Gastroesophageal sphincter (tissue), 4 donors: Measurements from ENCODE around the gene RFX2. TPM values are rescaled to one million over a fixed set of nuclear protein-coding genes. Genes with fewer than 3 reads are reported as not detected.
"Not testable (repeated sequence)": the region's sequence is repeated elsewhere in the genome, so short reads cannot be mapped to it uniquely, and the experiment has no call there.

Experiments used
- ATAC-seq: fragments of 150-250 bp; one replicate; pipeline ENCODE4 v1.9.1; 2016; ENCODE audit warnings: mild to moderate bottlenecking, moderate library complexity
- H3K27ac ChIP-seq, 4 donors: fragments of 200-600 bp; sonication (generic) in 3 of 4; 1 replicate in 3 of 4; 2 replicates in 1 of 4; pipeline ENCODE4 v1.5.1; 2016 to 2019
- H3K27me3 ChIP-seq: fragments of 200-600 bp; sonication (generic); one replicate; pipeline ENCODE4 v1.5.1; 2019
- H3K36me3 ChIP-seq, 2 donors: fragments of 200-600 bp; sonication (generic); one replicate each; pipeline ENCODE4 v1.5.1; 2019; ENCODE audit warnings: control low read depth in 1 of 2
- H3K4me1 ChIP-seq, 3 donors: fragments of 200-600 bp; sonication (generic); 1 replicate in 2 of 3; 2 replicates in 1 of 3; pipeline ENCODE4 v1.5.1; 2016 to 2019; ENCODE audit warnings: control low read depth in 2 of 3
- H3K4me3 ChIP-seq, 2 donors: fragments of 200-600 bp; sonication (generic); one replicate each; pipeline ENCODE4 v1.5.1; 2019; ENCODE audit warnings: mild to moderate bottlenecking in 1 of 2, moderate library complexity in 1 of 2
- H3K9me3 ChIP-seq, 3 donors: fragments of 200-600 bp; sonication (generic); one replicate each; pipeline ENCODE4 v1.5.1; 2017 to 2019; ENCODE audit warnings: control low read depth in 2 of 3
- EP300 ChIP-seq: sonication (generic); formaldehyde crosslinking; IDR thresholded peaks from one replicate; pipeline ENCODE4 v1.6.1; 2017; ENCODE audit warnings: antibody characterized with exemption, mild to moderate bottlenecking
- POLR2A ChIP-seq, 2 donors: fragments of 450-650 bp; IDR thresholded peaks; one replicate each; pipeline ENCODE4 v1.6.1; 2017; ENCODE audit warnings: antibody characterized with exemption in 2 of 2, mild to moderate bottlenecking in 2 of 2, moderate library complexity in 1 of 2
- POLR2AphosphoS5 ChIP-seq: sonication (generic); formaldehyde crosslinking; IDR thresholded peaks from one replicate; pipeline ENCODE4 v1.6.1; 2017; ENCODE audit warnings: antibody characterized with exemption
- WGBS, 2 donors: methylation state at CpG; one replicate each; pipeline ENCODE4 v1.1.5; 2018; ENCODE audit warnings: low coverage in 1 of 2; 5-methylcytosine and 5-hydroxymethylcytosine counted together
- total RNA-seq, 4 donors: library from RNA; depleted of rRNA; stranded (reverse); fragments of >200 nt; gene quantifications; one replicate each; pipeline ENCODE4 v1.1.0, GENCODE V29; 2016
- TF ChIP-seq, protein P1 (sequence below), 4 experiments: fragments of 200-600 bp in 2 of 4; fragments of 450-650 bp in 2 of 4; sonication (generic) in 1 of 4; IDR thresholded peaks; one replicate each; pipeline ENCODE4 v1.5.1; 2017 to 2019; ENCODE audit warnings: antibody characterized with exemption in 4 of 4, mild to moderate bottlenecking in 2 of 4, moderate library complexity in 2 of 4

RFX2 gene
- total RNA-seq, 4 donors from 2014 or later: 18.7 to 49.1 (median 37.6) TPM

DNA sequence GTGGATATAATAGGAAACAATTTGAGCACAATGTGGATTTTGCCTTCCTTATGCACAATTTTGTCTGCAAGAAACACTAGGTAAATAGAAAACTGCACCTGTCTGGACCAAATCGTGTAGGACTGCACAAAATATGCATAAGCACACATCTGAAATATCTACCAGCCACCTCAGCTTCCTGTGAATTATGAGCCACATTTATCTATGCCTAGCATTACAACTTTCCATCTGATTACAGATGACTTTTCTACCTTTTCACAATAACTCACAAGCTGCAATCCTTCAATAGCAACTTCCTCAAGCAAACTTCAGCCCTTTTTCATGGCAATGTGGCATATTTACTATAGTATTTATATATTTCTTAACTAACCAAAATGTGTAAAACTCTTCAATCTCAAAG lies 5.7 kb upstream of the RFX2 start:
- ATAC-seq: no peak
- no peak overlapping the region for H3K4me3 ChIP-seq
- WGBS, 2 donors: 63 to 82% methylated on average over 1 of the region's 1 CpG
- no peaks in the 10 kb centered on the region for H3K36me3 ChIP-seq
- TF ChIP-seq, protein P1, sequence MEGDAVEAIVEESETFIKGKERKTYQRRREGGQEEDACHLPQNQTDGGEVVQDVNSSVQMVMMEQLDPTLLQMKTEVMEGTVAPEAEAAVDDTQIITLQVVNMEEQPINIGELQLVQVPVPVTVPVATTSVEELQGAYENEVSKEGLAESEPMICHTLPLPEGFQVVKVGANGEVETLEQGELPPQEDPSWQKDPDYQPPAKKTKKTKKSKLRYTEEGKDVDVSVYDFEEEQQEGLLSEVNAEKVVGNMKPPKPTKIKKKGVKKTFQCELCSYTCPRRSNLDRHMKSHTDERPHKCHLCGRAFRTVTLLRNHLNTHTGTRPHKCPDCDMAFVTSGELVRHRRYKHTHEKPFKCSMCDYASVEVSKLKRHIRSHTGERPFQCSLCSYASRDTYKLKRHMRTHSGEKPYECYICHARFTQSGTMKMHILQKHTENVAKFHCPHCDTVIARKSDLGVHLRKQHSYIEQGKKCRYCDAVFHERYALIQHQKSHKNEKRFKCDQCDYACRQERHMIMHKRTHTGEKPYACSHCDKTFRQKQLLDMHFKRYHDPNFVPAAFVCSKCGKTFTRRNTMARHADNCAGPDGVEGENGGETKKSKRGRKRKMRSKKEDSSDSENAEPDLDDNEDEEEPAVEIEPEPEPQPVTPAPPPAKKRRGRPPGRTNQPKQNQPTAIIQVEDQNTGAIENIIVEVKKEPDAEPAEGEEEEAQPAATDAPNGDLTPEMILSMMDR (IDR thresholded peaks at IDR 0.05): no peak
- TF ChIP-seq POLR2A (IDR thresholded peaks at IDR 0.05): no peak
- TF ChIP-seq POLR2AphosphoS5: no peak
- TF ChIP-seq EP300: no peak
- no peaks in the 10 kb centered on the region for H3K27me3 ChIP-seq
- peaks cover 0 to 7% (median 0%) of the 10 kb centered on the region in 3 donors for H3K4me1 ChIP-seq
- no peaks in the 10 kb centered on the region for H3K9me3 ChIP-seq
- no peak overlapping the region for H3K27ac ChIP-seq

- Histone ChIP-seq H3K9me3 (no peaks in the 10 kb centered on the region), H3K4me3 (no peak overlapping the region)
- TF ChIP-seq POLR2A (IDR thresholded peaks at IDR 0.05) (no peak), EP300 (no peak), POLR2AphosphoS5 (no peak)
- TF ChIP-seq, protein P1 (IDR thresholded peaks at IDR 0.05): no peak
These were observed 3.4 kb upstream of the RFX2 start for GRCh38 chr19:6113616-6114188.

GRCh38 chr19:6109947-6110346 lies 353 bp downstream of the RFX2 start:
- peak overlapping the region; percentile 54 to 86 for H3K4me3 ChIP-seq
- no peaks in the 10 kb centered on the region for H3K27me3 ChIP-seq
- WGBS, 2 donors: 0% methylated on average over 8 of the region's 38 CpGs; no CpG with 5 or more reads in 1 of the 2 donors
- no peaks in the 10 kb centered on the region for H3K36me3 ChIP-seq
- H3K27ac ChIP-seq: peak overlapping the region; percentile 94 to 97 (median 96)
- TF ChIP-seq POLR2A (IDR thresholded peaks at IDR 0.05) (no peak), EP300 (no peak), POLR2AphosphoS5 (no peak)
- TF ChIP-seq, protein P1 (IDR thresholded peaks at IDR 0.05): no peak
- peaks cover 0 to 38% (median 11%) of the 10 kb centered on the region in 3 donors for H3K4me1 ChIP-seq
- no peaks in the 10 kb centered on the region for H3K9me3 ChIP-seq
- no peak for ATAC-seq

More at GRCh38 chr19:6113616-6114188, 3.4 kb upstream of the RFX2 start:
- no peak overlapping the region for H3K27ac ChIP-seq
- ATAC-seq: no peak
- H3K36me3 ChIP-seq: no peaks in the 10 kb centered on the region
- H3K4me1 ChIP-seq: peaks cover 0 to 13% (median 0%) of the 10 kb centered on the region in 3 donors
- no peaks in the 10 kb centered on the region for H3K27me3 ChIP-seq
- WGBS, 2 donors: 23 to 63% methylated on average over 4 to 13 of the region's 15 CpGs

- Histone ChIP-seq H3K27me3 (no peaks in the 10 kb centered on the region), H3K9me3 (no peaks in the 10 kb centered on the region), H3K36me3 (no peaks in the 10 kb centered on the region), H3K4me3 (peak overlapping the region; percentile 54 to 86), H3K27ac (peak overlapping the region; percentile 94 to 97 (median 96)), H3K4me1 (peaks cover 1 to 47% (median 19%) of the 10 kb centered on the region in 3 donors)
- 1% methylated on average over 26 to 35 of the region's 47 CpGs for WGBS, 2 donors
- TF ChIP-seq EP300 (no peak), POLR2AphosphoS5 (peak; percentile 93), POLR2A (IDR thresholded peaks at IDR 0.05) (peak; percentile 68 to 70)
- TF ChIP-seq, protein P1 (IDR thresholded peaks at IDR 0.05): peak in 1 of 4 experiments; percentile 24
- ATAC-seq: peak; percentile 21
These were observed 1.3 kb downstream of the RFX2 start for GRCh38 chr19:6108721-6109633.

GRCh38 chr19:6106643-6107294 lies 3.5 kb downstream of the RFX2 start:
- not testable (repeated sequence) for ATAC-seq, H3K4me3 ChIP-seq, H3K36me3 ChIP-seq, H3K9me3 ChIP-seq, H3K27me3 ChIP-seq
- WGBS, 2 donors: 70% methylated on average over 7 of the region's 15 CpGs; no CpG with 5 or more reads in 1 of the 2 donors
- Histone ChIP-seq H3K27ac (peak overlapping the region; percentile 89 to 97 (median 95)), H3K4me1 (peaks cover 5 to 69% (median 39%) of the 10 kb centered on the region in 3 donors)
